ENCODE data around the gene LIN37. TPM values are rescaled to one million over a fixed set of nuclear protein-coding genes. Genes with fewer than 3 reads are reported as not detected.

The LIN37 gene
- total and polyA plus RNA-seq, 8 donors: 1.7 to 44.0 (median 4.5) TPM

DNA sequence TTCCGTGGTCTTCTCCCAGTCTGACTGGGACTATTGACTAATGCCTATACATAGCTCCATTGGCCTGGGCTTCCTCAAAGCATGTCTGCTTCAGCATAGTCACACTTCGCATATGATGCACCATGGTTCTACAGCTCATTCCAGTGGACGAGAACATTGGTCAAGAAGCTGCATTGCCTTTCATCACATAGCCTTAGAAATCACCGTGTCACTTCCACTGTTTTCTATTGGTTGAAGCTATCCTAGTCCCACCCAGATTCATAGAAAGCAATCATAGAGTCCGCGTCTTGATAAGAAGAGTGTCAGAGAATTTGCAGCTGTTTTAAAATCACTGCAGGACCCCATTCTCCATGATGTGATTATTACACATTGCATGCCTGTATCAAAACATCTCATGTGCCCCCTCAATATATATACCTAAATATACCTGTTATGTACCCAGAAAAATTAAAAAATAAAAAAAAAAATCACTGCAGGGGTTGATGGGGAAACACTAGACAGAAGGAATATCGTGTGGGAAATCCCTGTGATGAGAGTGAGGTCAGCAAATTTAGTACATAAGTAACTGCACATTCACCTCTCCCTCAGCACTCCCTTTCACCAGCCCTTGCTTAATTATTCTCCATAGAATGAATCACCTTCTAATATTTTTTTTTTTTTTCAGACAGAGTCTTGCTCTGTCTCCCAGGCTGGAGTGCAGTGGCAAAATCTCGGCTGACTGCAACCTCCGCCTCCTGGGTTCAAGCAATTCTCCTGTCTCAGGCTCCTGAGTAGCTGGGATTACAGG, 24.8 kb downstream of the LIN37 start:
- WGBS, 2 donors: 40 to 46% methylated on average over 9 of the region's 9 CpGs
- DNase-seq (no peak), ATAC-seq (no peak), FAIRE-seq (no peak)
- intact Hi-C loops (cut with DNase I): no loop called here
- Histone ChIP-seq H3K9me3 (no peaks in the 10 kb centered on the region), H3K36me3 (no peaks in the 10 kb centered on the region), H3K27ac (no peak overlapping the region), H3K4me3 (no peak overlapping the region), H3K4me1 (no peaks in the 10 kb centered on the region), H3K27me3 (no peaks in the 10 kb centered on the region)
- TF ChIP-seq, protein P1, sequence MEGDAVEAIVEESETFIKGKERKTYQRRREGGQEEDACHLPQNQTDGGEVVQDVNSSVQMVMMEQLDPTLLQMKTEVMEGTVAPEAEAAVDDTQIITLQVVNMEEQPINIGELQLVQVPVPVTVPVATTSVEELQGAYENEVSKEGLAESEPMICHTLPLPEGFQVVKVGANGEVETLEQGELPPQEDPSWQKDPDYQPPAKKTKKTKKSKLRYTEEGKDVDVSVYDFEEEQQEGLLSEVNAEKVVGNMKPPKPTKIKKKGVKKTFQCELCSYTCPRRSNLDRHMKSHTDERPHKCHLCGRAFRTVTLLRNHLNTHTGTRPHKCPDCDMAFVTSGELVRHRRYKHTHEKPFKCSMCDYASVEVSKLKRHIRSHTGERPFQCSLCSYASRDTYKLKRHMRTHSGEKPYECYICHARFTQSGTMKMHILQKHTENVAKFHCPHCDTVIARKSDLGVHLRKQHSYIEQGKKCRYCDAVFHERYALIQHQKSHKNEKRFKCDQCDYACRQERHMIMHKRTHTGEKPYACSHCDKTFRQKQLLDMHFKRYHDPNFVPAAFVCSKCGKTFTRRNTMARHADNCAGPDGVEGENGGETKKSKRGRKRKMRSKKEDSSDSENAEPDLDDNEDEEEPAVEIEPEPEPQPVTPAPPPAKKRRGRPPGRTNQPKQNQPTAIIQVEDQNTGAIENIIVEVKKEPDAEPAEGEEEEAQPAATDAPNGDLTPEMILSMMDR (IDR thresholded peaks at IDR 0.05): no peak

DNA sequence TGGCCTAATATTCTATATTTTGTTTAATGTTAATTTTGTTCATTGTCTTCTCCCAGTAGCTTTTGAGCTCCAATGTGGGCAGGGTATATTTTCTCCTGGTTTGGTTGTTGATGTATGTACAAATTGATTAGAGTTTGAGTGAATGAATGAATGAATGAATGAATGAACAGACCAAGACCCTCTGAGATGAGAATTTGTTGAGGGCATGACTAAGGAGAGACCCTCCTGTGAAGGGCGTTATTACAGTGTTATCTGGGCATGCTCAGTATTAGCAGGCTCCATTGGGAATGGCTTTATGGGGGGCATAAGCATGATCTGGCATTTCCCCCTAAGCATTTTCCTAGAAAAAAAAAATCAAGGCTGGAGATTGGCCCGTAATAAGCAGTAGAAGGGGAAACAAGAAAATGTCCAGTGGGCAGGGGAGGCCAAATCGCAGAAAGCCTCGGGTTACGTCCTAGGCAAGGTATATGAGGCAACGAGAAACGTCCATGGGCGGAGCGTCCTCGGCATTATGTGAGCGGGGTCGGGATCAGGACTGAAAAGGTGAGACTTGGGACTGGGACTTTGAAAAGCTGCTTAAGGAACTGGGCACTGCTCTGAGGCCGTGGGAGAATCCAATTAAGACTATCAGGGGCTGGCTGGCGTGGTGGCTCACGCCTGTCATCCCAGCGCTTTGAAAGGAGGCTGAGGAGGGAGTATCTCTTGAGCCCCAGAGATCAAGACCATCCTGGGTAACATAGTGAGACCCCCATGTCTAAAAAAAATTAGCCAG, 26.1 kb downstream of the LIN37 start:
- peak in 2 of 6 donors; percentile 32 to 57 for DNase-seq
- FAIRE-seq: no peak
- Histone ChIP-seq H3K27me3 (no peaks in the 10 kb centered on the region), H3K36me3 (no peaks in the 10 kb centered on the region), H3K4me1 (no peaks in the 10 kb centered on the region), H3K4me3 (peak overlapping the region in 2 of 4 donors; percentile 70 to 80), H3K27ac (no peak overlapping the region), H3K9me3 (no peaks in the 10 kb centered on the region)
- WGBS, 2 donors: 20 to 32% methylated on average over 16 of the region's 16 CpGs
- TF ChIP-seq, protein P1 (IDR thresholded peaks at IDR 0.05): no peak
- ATAC-seq: no peak
- intact Hi-C loops (cut with DNase I): no loop called here

DNA sequence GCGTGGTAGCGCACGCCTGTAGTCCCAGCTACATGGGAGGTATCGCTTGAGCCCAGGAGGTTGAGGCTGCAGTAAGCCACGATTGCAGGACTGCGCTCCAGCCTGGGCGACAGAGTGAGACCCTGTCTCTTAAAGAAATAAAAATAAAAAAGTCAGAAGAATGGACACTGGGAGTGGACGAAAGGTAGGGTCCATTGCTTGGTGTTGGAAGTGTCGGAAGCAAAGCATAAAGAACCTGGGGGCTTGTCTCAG, 26.6 kb downstream of the LIN37 start:
- intact Hi-C loops (cut with DNase I): no loop called here

DNA sequence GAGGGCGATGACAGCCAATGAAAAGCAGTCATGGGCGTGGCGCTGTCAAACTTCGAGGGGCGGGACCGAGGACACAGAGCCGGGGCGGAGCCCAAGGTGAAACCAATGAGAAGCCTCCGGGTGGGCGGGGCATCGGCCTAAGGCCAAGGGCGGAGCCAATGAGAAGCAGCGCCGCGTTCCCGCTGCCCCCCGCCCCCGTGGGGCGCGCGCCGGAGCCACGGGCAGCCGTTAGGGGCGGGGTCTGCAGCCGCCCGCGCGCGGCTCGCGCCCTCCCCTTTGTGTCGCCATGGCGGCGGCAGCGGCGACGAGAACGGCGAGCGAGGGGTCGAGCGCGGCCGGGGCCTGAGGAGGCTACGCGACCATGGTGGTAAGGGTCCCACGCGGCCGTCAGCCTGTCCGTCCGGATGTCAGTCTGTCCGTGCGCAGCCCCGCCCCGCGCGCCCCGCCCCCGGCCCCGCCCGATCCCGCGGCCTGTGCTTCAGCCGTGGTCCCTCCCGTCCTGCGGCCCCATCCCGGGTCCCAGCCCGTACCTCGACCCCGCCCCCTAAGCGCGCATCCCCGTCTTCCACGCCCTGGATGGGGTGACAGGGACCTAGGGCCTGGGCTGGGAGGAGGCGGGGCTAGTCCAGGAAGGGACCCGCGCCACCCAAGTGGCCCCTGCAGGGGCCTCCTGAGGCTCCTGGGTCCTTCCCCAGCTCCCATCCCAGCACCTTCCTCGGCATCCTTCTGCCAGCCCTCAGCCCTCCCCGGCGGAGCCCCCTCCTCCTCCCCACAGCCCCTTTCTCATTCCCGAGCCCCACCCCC, 27.1 kb downstream of the LIN37 start, which contains the start of gene ARHGAP33:
ARHGAP33 (plus strand) TSS at position 267 of the 804 bp plus-strand sequence; CDS start at position 362, 95 bp downstream.
- 0 to 1% methylated on average over 29 to 82 of the region's 82 CpGs for WGBS, 2 donors
- Histone ChIP-seq H3K27ac (no peak within 1 kb of the TSS), H3K9me3 (no peaks in the 10 kb centered on the region), H3K4me1 (no peaks in the 10 kb centered on the region), H3K27me3 (no peaks in the 10 kb centered on the region), H3K36me3 (no peaks in the 10 kb centered on the region), H3K4me3 (peak within 1 kb of the TSS; percentile 70 to 95 (median 76))
- peak; percentile 20 for FAIRE-seq
- TF ChIP-seq, protein P1 (IDR thresholded peaks at IDR 0.05): no peak
- ATAC-seq: peak; percentile 99 to 100 (median 99)
- peak; percentile 99 to 100 (median 100) for DNase-seq
- intact Hi-C loops (cut with DNase I): no loop called here

More for the DNA sequence above, 26.6 kb downstream of the LIN37 start:
- Histone ChIP-seq H3K27me3 (no peaks in the 10 kb centered on the region), H3K36me3 (no peaks in the 10 kb centered on the region), H3K27ac (no peak overlapping the region), H3K4me3 (peak overlapping the region in 3 of 4 donors; percentile 70 to 95 (median 80)), H3K9me3 (no peaks in the 10 kb centered on the region), H3K4me1 (no peaks in the 10 kb centered on the region)
- no peak for FAIRE-seq
- DNase-seq: no peak
- WGBS, 2 donors: 6 to 17% methylated on average over 9 of the region's 9 CpGs
- TF ChIP-seq, protein P1 (IDR thresholded peaks at IDR 0.05): no peak
- ATAC-seq: peak; percentile 2 to 28 (median 18)
